Esophagus muscularis mucosa (tissue), 4 donors: ENCODE data around the gene AGAP3.

Experiments used
- CTCF ChIP-seq, 3 experiments: fragments of 200-600 bp in 2 of 3; fragments of 450-650 bp in 1 of 3; sonication (generic) in 2 of 3; IDR thresholded peaks; one replicate each; pipeline ENCODE4 v1.5.1; 2017 to 2019; ENCODE audit warnings: antibody characterized with exemption in 3 of 3, mild to moderate bottlenecking in 2 of 3, moderate library complexity in 1 of 3
- EP300 ChIP-seq: sonication (generic); formaldehyde crosslinking; IDR thresholded peaks from one replicate; pipeline ENCODE4 v1.6.1; 2017; ENCODE audit warnings: antibody characterized with exemption
- POLR2A ChIP-seq: fragments of 450-650 bp; IDR thresholded peaks from one replicate; pipeline ENCODE4 v1.6.1; 2017; ENCODE audit warnings: antibody characterized with exemption, moderate library complexity, mild to moderate bottlenecking, low read depth

- TF ChIP-seq EP300 (no peak), POLR2A (peak; percentile 11), CTCF (IDR thresholded peaks at IDR 0.05) (no peak)
Observed at GRCh38 chr7:151080522-151081169, 5.6 kb upstream of the AGAP3 start, which contains the start of gene FASTK.
